SKM-1 (cell line): ENCODE measurements around the gene MACROH2A1.

Experiments used
- DNase-seq: peaks from one replicate; lab custom pipeline; 2025; ENCODE audit not compliant: unreplicated experiment; lab: John Stamatoyannopoulos, UW

The MACROH2A1 gene

DNA sequence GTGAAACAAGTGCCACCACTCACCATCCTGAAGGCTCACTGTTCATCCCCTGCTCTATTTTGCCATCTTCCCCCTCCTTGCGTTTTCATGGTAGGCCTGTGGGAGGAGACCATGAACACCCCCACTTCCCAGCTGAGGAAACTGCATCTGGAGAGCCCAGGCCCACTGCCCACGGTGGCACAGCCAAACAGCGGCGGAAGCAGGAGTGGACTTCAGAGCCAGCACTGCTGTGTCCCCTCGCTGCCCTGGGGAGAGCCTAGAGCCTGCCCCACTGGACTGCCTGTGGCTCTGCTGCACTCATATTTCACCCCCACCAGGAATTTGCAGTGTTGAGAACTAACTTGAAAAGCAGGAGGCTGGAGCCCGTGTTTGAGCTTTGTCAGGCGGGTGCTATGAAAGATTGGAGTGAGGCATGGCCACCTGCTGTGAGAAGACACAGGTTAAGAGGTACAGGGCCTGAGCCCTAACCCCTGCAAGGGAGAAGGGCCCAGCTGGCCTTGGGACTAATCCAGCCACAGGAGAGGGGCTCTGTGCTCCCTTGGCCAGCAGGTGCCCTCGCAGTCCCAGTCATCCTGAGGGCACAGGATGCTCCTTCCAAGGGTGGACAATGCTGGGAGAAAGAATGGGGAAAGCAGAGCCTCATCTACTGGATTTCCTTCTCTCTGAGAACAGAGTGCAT lies 79.0 kb downstream of the MACROH2A1 start:
- no peak for DNase-seq

DNA sequence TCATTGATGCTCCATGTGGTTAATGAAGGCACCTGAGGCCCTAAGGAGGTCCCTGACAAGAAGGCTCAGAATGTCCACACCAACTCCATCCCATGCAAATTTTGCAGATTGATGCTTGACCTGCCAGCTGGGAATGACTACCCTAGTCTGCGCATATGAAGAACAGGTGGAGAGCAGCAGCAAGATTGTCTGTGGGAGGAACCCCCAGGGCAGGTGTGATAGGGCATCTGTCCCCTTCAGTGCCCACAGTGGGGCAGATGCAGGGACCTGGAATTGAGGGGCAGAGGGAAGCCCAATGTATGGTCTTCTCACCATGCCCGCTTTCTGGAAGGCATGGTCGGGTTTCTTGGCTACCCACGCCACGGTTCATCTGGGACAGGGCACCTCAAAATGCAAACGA lies 79.6 kb downstream of the MACROH2A1 start:
- DNase-seq = no peak

DNA sequence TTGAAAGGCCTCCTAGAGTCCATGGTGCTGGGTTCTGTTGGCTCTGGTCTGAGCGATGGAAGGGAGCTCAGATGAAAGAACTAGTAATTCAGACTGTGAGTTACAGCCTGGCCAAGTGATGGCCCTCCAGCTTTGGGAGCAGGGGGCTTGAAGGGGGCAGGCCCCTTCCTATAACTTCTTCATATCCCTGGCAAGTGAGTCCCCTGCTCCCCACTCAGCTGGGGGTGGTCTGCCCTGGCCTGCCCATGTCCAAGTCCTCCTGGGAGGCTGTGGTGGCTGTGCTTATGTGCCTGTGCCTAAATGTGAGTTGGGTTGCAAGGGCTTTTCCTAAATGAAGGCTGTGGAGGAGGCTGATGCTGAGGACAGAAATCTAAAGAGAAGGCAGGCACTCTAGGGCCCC lies 80.1 kb downstream of the MACROH2A1 start:
- DNase-seq = no peak

DNA sequence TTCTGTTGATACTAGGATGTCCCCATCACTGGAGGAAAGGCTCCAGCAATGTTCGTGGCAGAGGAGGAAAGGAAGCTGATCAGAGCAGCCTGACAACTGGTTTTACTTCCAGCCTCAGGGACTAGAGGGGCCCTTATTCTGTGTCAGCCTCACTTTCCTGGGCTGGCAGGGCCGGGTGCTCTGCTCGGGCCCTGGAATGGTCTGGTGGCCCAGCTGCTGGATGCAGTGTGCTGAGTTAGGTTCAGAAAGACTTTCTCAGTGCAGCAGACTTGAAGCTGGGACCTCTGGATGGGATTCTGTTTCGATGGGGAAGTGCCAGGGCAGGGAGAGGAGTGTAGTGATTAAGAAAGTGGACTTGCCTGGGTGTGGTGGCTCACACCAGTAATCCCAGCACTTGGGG lies 81.0 kb downstream of the MACROH2A1 start:
- no peak for DNase-seq

DNA sequence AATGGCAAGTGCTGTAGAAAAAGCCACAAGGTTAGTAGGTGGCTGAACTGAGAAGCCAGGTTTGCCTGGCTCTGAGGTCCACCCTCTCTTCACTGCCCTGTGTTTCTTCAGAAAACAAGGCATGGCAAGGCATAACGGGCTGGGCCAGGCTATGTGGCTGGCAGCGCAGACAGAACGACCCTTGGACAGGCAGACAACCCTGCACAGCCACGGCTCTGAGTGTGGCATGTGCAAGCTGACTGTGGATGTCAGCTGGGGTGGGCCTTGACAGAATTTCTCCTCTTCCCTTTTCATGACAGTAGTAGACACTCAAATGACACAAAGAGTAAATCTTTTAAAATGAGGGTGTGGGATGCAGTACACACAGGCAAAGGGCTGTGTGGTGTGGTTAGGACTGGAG lies 81.7 kb downstream of the MACROH2A1 start:
- DNase-seq = no peak

DNA sequence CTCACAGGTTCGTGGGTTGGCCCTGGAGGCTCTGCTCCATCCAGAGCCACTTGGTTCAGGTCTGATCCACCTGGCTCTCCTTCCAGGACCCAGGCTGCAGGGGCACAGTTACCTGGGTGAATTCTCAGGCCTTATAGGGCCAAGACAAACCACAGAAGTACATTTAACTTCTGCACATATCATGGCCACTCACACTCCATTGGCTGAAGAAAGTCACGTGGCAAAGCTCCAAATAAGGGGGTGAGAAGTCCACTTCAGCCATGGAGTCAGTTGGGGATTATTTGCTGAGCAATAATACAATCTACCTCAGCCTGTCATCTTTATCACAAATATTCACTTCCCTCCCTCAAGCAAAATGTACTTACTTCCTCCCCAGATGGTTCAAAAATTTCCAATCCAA lies 83.6 kb downstream of the MACROH2A1 start:
- DNase-seq = no peak

DNA sequence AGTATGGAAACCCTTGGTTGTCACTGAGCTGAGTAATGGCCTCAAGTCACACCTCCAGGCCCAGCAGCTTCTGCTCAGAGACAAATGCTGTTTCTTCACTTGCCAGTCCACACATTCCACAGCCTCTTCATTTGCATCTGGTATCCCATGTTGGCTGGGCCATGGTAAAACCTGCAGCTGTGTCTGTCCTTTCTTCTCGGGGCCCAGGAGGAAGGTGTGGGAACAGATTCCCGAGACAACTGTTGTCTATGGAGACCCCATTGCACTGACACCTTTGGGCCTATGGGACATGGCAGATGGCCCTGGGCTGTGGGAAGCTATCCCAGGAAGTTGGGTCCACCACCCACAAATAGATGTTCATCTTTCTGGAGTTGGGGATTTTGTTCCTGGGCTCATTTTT lies 85.1 kb downstream of the MACROH2A1 start:
- DNase-seq = no peak

DNA sequence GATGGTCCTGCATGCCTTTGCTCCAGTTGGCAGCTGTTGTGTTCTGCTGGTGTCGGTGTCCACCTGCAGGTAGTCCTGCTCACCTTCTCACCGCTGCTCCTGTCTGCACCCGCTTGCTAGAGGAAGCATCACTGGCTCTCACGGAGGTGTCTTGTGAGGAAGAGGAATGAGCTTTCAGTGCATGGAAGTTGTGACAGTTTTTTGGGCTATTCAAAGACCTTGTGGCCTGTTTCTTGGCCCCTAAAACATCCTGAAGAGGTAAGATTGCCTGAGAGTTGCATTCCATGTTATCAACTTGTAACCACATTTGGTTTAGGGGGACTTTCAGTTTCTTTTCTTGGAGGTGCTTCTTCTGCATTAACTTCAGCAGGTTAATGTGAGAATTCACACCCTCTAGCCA lies 85.6 kb downstream of the MACROH2A1 start:
- DNase-seq = no peak

DNA sequence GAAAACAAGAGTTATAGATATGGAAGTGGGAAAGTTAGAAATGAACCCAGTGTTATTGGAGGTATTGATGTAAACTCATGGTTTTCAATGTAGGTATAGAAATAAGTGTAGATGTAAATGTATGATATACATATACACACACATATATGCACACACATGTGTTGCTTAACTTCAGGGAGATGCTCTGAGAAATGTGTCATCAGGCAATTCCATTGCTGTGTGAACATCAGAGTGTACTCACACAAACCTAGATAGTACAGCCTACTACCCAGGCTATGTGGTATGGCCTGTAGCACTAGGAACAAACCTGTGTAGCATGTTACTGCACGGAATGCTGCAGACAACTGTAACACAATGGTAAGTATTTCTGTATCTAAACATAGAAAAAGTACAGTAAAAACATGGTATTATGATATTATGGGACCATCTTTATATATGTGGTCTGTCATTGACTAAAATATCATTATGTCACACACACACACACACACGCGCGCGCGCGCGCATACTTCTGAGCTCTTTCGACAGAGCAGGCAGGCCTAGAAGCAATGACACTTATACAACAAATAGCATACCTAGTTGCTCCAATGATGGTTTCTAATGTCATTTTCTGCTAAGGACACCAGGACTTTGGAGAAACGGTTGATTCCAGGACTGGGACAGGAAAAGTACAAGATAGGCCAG lies 86.6 kb downstream of the MACROH2A1 start:
- DNase-seq = no peak

DNA sequence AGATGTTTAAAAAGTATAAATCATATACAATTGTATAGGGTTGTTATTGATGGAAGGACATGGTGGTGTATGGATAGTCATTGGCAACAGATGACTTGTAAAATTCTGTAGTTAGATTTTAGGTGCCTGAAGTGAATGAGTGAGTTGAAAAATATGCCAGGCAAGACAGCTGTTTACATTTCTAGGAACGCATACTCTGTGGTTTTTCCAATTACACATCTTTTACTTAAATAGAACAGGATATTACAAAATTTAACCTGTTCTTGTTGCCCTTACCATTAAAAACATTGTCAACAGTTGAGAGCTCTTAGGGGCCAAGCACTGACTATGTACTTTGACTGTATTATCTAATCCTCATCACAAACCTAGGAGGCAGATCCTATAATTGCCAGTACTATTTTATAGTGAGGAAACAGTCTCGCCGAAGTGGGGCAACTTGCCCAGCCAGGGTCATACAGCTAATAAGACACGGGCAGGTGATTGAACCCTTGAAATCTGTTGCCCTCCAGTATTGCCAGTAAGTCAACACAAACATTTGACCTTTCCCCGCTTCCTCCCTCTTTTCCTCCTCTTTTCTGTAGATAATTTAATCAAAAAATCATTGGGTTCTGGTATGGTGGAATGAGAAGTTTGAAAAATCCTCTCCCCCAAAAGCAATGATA lies 88.6 kb downstream of the MACROH2A1 start:
- no peak for DNase-seq

DNA sequence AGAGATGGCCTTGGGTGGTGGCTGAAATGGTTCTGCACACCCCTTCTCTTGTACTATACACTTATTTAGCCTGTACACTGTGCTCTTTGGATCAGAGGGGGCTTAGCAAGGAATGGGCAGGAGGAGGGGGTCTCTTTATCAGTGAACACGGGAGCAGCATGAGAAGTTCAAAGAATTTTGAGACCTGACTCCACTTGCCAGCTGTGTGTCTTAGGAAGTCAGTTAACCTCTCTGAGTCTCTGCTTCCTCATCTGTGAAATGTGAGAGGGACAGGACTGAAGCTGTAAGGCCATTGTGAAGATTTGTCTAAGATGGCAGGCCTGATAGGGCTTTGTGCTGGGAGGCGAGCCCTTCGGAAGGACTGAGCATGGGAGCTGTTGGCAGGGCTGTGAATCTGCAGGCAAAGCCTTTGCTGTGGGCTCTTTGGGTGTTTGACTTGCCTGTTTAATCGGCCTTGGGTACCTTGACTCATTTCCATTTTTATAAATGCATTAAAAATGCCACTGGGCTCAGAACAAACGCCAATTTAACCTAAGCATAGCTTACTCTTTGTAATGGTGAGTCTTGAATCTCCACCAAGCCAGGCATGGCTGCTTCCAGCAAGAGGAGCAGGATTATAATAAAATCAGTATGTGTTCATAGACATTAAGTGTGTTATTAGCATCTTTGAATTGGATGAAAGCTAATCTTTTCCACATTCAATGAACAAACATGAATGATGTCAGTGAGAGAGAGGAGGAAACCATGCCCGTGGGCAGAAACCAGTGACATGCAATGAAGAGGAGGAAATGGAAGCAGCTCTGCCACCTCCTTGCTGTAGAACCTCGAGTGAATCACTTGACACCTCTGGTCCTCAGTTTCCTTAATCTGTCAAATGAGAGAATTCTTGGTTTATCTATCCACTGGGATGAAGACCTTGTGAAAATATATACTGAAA lies 89.4 kb downstream of the MACROH2A1 start:
- DNase-seq = no peak

DNA sequence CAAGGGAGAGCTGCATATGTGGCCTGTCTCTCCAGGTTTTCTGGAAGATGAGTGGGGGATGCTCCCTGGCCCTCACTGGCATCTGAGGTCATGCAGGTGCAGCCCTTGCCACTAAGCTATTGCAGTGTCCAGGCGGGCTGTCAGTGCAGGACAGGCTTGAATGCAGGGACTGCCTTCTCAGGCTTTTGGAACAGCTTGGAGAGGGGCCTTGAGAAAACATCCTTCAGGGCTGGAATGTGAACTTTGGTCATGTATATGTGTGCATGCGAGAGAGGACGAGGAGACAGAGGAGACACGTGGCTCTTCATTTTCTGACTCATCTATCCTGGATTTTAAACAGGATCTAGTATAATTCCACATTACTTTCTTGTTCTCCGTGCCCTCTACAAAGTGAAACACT lies 90.3 kb downstream of the MACROH2A1 start:
- DNase-seq = no peak

DNA sequence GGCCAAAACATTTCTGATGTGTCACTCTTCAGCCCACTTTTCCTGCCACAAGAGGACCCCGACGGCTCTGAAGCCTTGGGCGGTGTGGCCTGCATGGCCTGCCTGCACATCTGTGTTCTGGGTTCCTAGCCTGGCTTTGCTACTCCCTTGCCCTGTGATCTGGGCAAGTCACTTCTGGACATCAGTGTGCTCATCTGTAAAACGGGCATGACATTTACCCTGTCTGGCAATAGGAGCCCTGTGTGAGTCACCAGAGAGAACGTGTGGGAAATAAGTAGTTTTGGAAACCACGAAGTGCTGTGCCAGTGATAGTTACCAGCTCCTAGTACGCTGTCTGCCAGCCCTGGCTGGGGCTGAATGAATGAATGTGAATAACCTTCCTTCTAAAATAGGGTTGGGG lies 90.8 kb downstream of the MACROH2A1 start:
- DNase-seq = no peak

DNA sequence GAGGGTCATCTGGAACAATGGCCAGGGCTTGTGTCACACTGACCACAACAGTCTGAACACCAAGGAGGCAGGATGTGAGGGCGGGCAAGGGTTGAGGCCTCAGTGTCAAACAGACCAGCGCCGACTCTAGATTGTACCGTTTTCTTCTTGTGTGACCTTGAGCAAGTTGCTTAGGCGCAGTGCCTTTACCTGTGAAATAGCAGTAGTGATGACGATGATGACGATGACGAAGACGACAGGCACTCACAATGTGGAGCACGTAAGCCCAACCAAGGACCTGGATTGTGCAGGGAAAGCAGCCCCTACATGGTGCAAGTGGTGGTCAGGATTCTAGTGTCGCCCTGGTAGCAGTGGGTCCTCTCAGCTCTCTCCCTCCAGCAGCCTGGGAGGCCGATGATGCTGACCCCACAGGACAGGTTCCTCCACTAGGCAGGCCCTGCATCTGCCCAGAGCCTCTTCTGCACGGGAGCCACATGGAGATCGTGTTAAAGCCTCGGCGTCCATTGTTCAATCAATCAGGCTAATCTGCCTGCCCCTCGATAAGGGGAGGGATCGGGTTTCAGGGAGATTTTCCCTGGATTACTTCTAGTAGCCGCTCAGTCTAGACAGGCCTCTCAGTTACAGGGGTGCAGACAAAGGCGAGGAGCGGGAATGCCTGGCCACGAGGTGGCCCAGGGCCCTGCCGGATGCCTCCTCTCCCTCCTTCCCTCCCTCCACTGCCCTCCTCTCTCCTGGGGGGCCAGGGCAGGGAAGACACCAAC lies 91.7 kb downstream of the MACROH2A1 start:
- no peak for DNase-seq

DNA sequence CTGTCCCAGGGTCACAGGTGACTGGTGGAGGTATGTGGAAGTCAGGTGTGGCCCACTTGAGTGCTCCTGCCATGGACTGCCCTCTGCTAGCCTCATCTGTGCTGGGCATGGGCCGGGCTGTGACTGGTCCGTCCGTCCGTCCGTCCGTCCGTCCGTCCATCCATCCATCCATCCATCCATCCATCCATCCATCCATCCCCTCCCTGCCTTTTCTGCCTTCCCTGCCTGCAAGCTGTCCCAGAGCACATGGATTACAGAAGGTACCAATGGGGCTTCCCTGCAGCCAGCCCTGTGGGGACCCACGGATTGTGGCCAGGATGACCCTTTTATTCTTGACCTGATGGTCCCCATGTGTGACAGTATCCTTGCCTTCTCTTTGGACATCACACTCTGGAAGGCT lies 92.5 kb downstream of the MACROH2A1 start:
- DNase-seq = no peak

DNA sequence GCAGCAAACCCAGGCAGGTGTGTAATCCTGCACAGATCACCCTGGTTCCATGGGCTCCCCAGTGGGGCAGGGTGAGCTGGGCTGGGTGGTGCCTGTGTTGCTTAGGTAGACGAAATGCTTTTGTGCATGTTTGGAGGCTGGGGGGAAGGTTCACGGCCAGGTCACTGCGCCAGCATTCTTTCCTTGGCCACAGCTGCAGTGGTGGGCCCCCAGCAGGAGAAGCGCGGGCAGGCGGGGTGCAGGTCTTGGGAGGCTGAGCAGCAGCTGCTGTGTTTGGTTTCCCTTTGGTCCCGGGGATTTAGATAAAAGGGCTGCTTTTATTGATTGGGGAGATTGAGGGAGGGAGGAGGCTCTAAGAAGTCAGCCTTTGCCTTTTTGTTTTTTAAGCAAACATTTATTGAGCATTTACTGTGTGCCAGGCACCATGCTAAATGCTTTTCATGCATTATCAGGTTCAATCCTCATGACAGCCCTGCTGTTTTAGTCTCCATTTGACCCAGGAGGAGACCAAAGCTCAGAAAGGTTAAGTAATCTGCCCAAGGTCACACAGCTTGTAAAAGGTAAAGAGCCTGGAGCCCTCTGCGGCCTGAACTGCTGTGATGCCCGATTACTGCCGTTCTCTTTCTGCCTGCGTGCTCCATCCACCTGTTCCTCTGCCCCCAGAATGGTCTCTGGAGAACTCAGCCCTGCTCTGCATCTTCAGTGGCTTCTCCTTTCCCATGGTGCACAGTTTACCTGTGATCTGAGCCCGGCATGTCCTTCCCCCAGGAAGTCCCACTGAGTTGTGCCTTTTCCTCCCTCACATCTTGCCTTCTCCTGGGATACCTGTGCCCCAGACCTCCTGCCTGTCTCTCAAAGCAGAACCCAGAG lies 94.4 kb downstream of the MACROH2A1 start:
- DNase-seq = no peak

DNA sequence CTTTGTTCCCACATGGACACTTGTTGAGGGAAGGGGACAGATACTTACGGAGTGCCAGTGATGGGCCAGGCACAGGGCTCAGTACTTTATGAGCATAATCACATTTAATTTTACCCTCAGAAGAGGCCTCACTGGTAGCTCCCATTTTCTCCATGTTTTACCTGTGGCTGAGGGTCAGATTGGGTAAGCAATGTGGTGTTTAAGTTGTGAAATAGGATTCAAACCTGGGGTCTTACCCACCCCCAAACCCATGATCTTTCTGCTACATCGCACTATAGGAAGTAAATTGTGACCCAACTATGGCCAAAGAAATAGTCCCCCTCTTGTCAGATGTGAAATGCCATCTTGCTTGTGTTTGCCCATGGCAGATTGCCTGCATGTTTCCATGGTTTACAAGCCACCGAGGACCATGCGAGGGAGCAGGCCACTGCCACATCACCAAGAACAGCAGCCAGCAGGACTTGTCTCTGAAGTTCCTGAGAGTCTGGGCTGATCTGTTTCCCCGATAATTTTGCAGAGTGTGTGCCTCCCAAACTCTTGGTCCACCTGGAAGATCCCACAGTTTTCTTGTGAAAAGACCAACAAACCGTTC lies 95.4 kb downstream of the MACROH2A1 start:
- no peak for DNase-seq

DNA sequence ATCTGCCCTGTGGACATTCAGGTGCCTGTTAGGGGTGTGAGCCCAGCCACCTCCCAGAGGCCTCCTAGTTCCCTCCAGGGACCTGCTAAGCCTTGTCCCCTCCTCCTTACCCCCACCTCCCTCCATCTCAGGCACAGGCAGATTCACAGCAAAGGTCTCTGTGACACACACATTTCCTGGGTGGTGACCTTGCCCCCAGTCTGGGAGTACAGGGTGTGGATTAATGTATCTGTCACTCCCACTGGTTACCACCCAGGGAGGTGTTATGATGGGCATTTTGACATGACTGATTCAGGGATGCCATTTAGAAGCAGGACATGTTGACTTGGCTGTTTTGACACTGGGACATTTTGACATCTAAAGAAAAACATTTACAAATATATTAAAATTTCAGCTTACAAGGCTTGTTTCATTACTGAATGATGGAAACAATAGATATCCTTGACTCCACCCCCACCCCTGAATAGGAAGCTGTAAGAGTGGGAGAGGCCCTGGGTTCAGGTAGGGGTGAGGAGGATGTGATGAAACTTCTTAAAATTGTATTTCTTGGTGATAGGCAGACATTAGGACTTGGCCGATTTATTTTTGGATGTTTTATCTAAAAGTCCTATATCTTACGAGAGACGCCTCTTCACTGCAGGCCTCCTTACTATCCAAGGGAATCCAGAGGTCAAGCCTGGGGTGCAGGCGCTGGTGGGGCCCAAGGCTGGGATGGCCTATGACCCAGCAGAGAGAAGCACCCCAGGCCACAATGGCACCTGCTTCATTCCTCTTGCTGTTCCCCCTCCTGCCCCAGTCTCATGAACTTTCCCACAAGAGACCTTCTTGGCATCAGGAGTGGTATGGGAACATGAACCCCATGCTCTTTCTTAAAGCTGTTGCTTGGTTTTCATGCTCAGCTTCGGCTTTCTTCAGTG lies 101.9 kb downstream of the MACROH2A1 start:
- no peak for DNase-seq
